Activated T-cell treated with anti-CD3 and anti-CD28 coated beads for 24 hours (primary cell): ENCODE data around the gene GLB1L2.

Experiments
- DNase-seq: peaks from one replicate; pipeline ENCODE4 v3.0.0-alpha.2; 2020; ENCODE audit warnings: low read depth

The GLB1L2 gene

GRCh38 chr11:134369656-134370525 lies 38.1 kb downstream of the GLB1L2 start:
- DNase-seq: no peak

DNA sequence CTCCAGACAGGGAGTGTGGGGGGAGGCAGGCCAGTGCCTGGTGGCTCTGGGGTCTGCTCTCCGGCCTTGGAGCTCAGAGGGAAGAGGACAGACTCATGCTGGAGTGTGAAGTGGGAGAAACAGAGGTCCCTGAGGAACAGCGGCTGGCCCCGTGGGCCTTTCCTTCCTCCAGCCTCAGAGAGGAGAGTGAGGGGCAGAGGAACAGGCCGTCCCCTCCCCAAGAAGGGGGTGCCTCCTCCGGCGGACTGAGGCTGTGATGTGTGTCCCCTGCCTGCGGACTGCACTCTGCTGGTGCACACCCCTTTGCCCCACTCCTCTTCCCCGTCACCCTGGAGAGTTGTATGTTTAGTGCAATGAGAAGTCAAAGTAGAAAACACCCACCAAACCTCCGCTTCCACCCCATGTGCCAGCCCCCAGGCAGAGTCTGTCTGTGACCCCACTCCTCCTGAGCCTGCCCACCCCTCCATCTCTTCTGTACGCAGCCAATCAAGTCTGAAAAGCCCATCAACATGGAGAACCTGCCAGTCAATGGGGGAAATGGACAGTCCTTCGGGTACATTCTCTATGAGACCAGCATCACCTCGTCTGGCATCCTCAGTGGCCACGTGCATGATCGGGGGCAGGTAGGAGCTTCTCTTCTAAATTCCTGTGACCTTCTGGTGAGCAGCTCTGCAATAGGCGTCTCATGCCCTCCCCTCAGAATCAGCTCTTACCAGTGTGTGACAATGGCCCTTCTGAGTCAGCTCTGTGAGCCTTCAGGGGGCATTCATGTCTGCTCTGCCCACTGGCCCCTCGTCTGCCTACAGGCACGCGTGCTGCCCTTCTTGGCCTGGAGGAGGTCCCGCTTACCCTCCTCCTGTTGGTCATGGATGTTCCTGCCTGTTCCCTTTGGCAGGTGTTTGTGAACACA lies 39.0 kb downstream of the GLB1L2 start:
- DNase-seq: no peak

- no peak for DNase-seq
Observed at GRCh38 chr11:134371436-134372185, 39.8 kb downstream of the GLB1L2 start.

DNA sequence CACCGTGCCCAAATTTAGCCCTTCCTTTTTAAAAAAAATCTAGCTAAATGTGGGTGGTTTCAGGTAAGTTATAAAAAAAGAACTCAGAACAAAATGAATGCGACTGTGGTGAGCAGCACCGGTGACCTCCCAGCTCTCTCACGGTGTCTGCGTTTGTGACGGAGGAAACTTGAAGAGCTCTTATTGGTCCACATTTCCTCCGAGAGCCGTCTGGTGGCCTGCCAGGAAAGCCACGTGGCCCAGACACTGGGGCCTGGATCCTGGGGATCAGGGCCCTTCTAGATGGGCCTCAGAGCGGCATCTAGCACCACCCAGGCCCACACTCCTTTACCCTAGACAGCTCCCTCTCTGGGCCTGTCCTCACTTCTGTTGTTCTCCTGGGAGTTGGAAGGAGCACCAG lies 40.7 kb downstream of the GLB1L2 start:
- DNase-seq: no peak

DNA sequence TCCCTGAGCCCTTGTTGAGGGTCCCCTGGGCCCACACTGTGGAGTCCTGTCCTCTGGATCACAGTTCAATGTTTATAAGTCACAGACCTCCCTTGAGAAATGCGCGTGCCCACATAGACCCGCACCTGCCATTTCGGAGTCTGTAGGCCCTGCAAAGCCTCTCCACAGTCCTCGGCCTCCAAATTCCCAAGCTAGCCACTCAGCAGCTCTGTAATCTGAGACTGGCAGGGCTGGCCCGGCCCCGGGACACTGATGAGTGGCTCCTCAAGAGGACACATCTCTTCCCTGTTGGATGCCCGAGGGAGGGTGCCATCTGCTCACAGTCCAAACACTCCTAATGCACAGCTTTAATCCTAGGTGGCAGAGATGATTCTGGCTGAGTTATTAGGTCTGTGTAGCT lies 41.2 kb downstream of the GLB1L2 start:
- no peak for DNase-seq

- DNase-seq: no peak
Observed at GRCh38 chr11:134373591-134374052, 41.8 kb downstream of the GLB1L2 start.

GRCh38 chr11:134374171-134374570 lies 42.4 kb downstream of the GLB1L2 start:
- no peak for DNase-seq

GRCh38 chr11:134374891-134375550 lies 43.2 kb downstream of the GLB1L2 start:
- no peak for DNase-seq

DNA sequence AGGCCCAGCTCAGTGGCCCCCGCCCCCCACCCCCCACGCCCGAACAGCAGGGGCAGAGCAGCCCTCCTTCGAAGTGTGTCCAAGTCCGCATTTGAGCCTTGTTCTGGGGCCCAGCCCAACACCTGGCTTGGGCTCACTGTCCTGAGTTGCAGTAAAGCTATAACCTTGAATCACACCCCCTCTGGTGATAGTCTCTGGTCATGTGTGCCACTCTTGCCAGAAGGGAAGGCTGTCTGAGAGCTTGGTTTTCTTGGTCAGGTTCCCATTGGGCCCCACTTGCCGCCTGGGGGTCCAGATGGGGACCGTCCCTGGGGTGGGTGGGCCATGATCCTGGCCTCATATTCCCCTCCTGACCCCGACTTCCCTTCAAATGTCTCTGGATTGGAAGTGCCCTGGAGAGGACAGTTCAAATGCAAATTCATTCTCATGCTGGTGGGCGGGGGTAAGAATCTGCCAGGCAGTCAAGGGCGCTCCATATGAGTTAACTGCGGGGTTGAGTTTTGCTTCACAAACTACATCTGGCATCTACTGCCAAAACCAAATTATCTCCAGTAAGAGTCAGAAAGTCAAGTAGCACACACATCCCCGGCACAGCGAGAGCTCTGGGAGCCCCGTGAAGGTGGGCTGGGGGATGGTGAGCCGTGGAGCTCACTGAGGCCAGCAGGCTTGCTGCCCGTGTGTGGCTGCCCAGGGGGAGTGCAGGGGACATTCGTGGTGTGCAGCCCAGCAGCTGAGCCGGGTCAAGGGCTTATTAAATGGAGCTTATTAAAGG lies 44.5 kb downstream of the GLB1L2 start:
- DNase-seq: no peak

GRCh38 chr11:134377876-134378275 lies 46.1 kb downstream of the GLB1L2 start:
- no peak for DNase-seq

DNA sequence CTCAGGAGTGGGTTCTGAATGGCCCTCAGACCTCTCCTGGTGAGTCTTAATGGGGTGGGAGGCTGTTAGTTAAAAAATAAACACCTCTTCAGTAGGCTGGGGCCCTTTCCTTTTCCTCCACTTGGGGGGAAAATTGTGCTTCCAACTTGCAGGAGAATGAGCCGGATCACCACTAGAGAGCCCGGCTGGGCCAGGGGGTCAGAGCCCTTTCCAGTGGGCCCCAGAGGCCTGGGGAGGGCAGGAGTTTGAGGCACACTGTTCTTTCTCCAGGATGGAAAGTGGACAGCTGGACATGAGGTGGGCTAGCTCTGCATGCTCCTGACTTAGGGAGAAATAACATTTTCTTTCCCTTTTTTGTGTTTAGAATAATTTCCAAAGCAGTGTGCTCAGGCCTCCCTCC lies 47.5 kb downstream of the GLB1L2 start:
- no peak for DNase-seq

DNA sequence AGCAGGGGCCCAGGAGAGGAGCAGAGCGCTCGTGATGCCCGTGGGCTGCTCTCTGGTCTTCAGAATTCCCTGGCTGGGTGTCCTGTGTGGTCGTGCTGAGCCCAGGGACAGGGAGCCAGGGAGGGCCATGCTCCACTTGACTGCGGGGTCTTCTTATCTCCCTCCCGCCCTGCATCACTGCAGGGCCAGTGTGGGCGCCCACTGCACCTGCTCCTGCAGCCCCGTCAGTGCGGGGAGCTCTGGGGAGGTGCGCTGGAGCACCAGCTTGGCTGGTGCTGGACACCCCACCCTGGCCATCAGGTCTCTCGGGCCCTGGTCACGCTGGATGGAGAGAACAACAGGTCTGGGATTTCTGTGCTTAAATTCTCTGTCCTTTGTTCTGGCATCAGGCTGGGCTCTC lies 48.4 kb downstream of the GLB1L2 start:
- no peak for DNase-seq

GRCh38 chr11:134380785-134381184 lies 49.0 kb downstream of the GLB1L2 start:
- DNase-seq: no peak

- DNase-seq: no peak
Observed at GRCh38 chr11:134382257-134382656, 50.5 kb downstream of the GLB1L2 start.

- DNase-seq: no peak
Observed at GRCh38 chr11:134382830-134383229, 51.0 kb downstream of the GLB1L2 start.

- no peak for DNase-seq
Observed at GRCh38 chr11:134383576-134384221, 51.9 kb downstream of the GLB1L2 start.

GRCh38 chr11:134384406-134384805 lies 52.6 kb downstream of the GLB1L2 start:
- no peak for DNase-seq

GRCh38 chr11:134385171-134385570 lies 53.4 kb downstream of the GLB1L2 start:
- DNase-seq: no peak

DNA sequence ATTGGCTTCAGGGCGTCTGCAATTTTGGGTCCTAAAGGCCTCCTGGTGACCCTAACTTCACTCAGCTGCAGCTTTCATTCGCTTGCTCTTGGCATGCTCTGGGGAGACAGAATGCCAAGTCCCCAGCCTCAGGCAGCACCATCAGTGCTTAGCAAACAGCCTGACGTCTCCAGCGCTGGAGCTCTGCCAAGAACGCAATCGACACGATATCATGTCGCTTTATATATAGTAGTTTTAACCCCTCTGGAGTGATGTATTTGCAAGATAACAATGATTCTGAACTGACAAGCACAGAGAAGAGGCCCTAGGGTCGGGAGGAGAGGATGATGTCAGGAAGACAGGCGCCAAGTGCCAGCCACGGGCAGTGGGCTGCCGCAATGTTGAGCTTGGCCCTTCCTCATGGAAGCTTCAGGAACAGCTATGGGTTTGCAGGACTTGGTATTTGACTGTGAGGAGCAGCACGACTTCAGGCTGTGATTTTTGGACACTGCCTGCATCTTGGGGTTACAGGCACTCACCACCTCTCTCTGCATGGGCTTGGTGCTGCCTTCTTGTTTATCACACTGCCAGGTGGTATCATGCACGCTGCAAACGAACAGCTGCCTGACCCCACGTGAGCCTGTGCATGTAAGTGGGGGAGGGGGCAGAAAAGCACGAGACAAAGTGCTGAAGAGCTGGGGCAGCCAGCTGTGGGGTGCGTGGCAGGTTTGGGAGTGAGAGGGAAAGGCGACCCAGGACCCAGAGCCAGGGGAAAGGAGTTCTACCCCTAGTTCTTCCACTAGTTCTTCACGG lies 54.2 kb downstream of the GLB1L2 start:
- DNase-seq: no peak
